Neural progenitor cell (in vitro differentiated cells): ENCODE measurements around the gene FHOD3. TPM values are rescaled to one million over a fixed set of nuclear protein-coding genes. Genes with fewer than 3 reads are reported as not detected.

ENCODE experiments used
- DNase-seq: peaks from one replicate; pipeline ENCODE4 v3.0.0-alpha.2; 2016; ENCODE audit warnings: low spot score
- H2AFZ ChIP-seq: fragments of 200-600 bp; sonication (generic); replicated peaks from 2 replicates; pipeline ENCODE4 v1.6.1; 2016; ENCODE audit warnings: antibody characterized with exemption
- H3F3A ChIP-seq: fragments of 200-600 bp; sonication (generic); 2 replicates; pipeline ENCODE4 v1.6.1; 2016; ENCODE audit warnings: antibody characterized with exemption, low read depth
- H3K27ac ChIP-seq: fragments of 200-600 bp; sonication (generic); 2 replicates; pipeline ENCODE4 v1.5.1; 2016; ENCODE audit warnings: mild to moderate bottlenecking
- H3K27me3 ChIP-seq: fragments of 200-600 bp; sonication (generic); 2 replicates; pipeline ENCODE4 v1.6.1; 2016; ENCODE audit warnings: mild to moderate bottlenecking, moderate library complexity
- H3K36me3 ChIP-seq: fragments of 200-600 bp; sonication (generic); 2 replicates; pipeline ENCODE4 v1.5.1; 2016
- H3K4me1 ChIP-seq: fragments of 200-600 bp; sonication (generic); 2 replicates; pipeline ENCODE4 v1.6.1; 2016; ENCODE audit warnings: mixed run types
- H3K4me2 ChIP-seq: fragments of 200-600 bp; sonication (generic); 2 replicates; pipeline ENCODE4 v1.6.1; 2016
- H3K4me3 ChIP-seq: fragments of 200-600 bp; sonication (generic); 2 replicates; pipeline ENCODE4 v1.5.1; 2016
- H3K79me2 ChIP-seq: fragments of 200-600 bp; sonication (generic); 2 replicates; pipeline ENCODE4 v1.6.1; 2016; ENCODE audit warnings: low read depth
- H3K9ac ChIP-seq: fragments of 200-600 bp; sonication (generic); 2 replicates; pipeline ENCODE4 v1.6.1; 2016
- H3K9me3 ChIP-seq: fragments of 200-600 bp; sonication (generic); 2 replicates; pipeline ENCODE4 v1.5.1; 2016; ENCODE audit warnings: low read depth
- H4K20me1 ChIP-seq: fragments of 200-600 bp; sonication (generic); 2 replicates; pipeline ENCODE4 v1.6.1; 2016; ENCODE audit warnings: low read depth
- H3K27ac Mint-ChIP-seq: 3 replicates; pipeline ENCODE4 v1.8.0; 2021; ENCODE audit warnings: mixed read lengths
- H3K27me3 Mint-ChIP-seq: 2 replicates; pipeline ENCODE4 v1.8.0; 2022; ENCODE audit warnings: low read depth, mild to moderate bottlenecking, inconsistent platforms, moderate library complexity, mixed read lengths; ENCODE audit not compliant: insufficient read depth
- H3K36me3 Mint-ChIP-seq: 3 replicates; pipeline ENCODE4 v1.8.0; 2021; ENCODE audit warnings: mixed read lengths
- H3K4me1 Mint-ChIP-seq: 3 replicates; pipeline ENCODE4 v1.8.0; 2021; ENCODE audit warnings: mixed read lengths
- H3K4me3 Mint-ChIP-seq: 3 replicates; pipeline ENCODE4 v1.8.0; 2021; ENCODE audit warnings: mild to moderate bottlenecking, moderate library complexity, mixed read lengths
- H3K9me3 Mint-ChIP-seq: 3 replicates; pipeline ENCODE4 v1.8.0; 2020; ENCODE audit warnings: mixed read lengths
- EZH2 ChIP-seq: fragments of 200-600 bp; sonication (generic); IDR thresholded peaks from 2 replicates; pipeline ENCODE4 v1.6.1; 2017; ENCODE audit warnings: antibody characterized with exemption, mild to moderate bottlenecking, moderate library complexity
- EZH2phosphoT487 ChIP-seq: fragments of 200-600 bp; sonication (generic); IDR thresholded peaks from 2 replicates; pipeline ENCODE4 v1.6.1; 2017; ENCODE audit warnings: antibody characterized with exemption
- total RNA-seq: library from RNA; depleted of rRNA; stranded (reverse); fragments of >200 nt; gene quantifications from 2 replicates; pipeline ENCODE4 v1.2.3, GENCODE V29; 2015; ENCODE audit warnings: low replicate concordance
- TF ChIP-seq, protein P1 (sequence below): fragments of 200-600 bp; sonication (generic); IDR thresholded peaks from 2 replicates; pipeline ENCODE4 v1.5.1; 2017; ENCODE audit warnings: antibody characterized with exemption, mild to moderate bottlenecking

The FHOD3 gene
- total RNA-seq, 1 donor from 2014 or later: 69.7 TPM

DNA sequence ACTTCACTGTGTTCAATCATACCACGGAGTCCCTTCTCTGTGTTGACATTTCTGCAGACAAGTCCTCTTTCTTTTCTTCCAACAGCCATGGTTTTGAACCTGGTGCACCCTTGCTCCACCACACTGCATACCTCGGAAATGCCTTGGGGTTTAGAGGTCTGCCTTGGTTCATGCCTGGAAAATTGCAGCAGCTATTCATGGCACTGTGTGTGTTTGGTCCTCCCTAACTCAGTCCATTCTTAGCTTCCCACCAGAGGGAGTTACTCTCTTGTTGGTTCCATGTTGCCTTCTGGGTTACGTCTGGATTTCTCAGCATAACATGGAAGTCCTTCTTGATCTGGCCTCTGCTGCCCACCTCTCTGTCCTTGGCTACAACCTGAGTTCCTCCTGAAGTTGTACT, 206.0 kb downstream of the FHOD3 start:
- TF ChIP-seq EZH2 (no peak), EZH2phosphoT487 (no peak)
- TF ChIP-seq, protein P1, sequence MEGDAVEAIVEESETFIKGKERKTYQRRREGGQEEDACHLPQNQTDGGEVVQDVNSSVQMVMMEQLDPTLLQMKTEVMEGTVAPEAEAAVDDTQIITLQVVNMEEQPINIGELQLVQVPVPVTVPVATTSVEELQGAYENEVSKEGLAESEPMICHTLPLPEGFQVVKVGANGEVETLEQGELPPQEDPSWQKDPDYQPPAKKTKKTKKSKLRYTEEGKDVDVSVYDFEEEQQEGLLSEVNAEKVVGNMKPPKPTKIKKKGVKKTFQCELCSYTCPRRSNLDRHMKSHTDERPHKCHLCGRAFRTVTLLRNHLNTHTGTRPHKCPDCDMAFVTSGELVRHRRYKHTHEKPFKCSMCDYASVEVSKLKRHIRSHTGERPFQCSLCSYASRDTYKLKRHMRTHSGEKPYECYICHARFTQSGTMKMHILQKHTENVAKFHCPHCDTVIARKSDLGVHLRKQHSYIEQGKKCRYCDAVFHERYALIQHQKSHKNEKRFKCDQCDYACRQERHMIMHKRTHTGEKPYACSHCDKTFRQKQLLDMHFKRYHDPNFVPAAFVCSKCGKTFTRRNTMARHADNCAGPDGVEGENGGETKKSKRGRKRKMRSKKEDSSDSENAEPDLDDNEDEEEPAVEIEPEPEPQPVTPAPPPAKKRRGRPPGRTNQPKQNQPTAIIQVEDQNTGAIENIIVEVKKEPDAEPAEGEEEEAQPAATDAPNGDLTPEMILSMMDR: no peak
- H3K9me3 Mint-ChIP-seq: no peaks in the 10 kb centered on the region
- peaks cover 12% of the 10 kb centered on the region for H3K79me2 ChIP-seq
- no peak overlapping the region for H3K4me3 Mint-ChIP-seq
- no peaks in the 10 kb centered on the region for H3K27me3 Mint-ChIP-seq
- no peak overlapping the region for H3K27ac Mint-ChIP-seq
- no peak overlapping the region for H3K9ac ChIP-seq
- H3K4me1 ChIP-seq: no peaks in the 10 kb centered on the region
- H4K20me1 ChIP-seq: peaks cover 4% of the 10 kb centered on the region
- H3K4me3 ChIP-seq: no peak overlapping the region
- H3K36me3 ChIP-seq: peaks cover 3% of the 10 kb centered on the region
- no peak overlapping the region for H3K4me2 ChIP-seq
- no peaks in the 10 kb centered on the region for H3K4me1 Mint-ChIP-seq
- no peaks in the 10 kb centered on the region for H3K27me3 ChIP-seq
- H2AFZ ChIP-seq: no peak overlapping the region
- H3F3A ChIP-seq: no peaks in the 10 kb centered on the region
- no peak overlapping the region for H3K27ac ChIP-seq
- no peaks in the 10 kb centered on the region for H3K9me3 ChIP-seq
- no peak for DNase-seq
- peaks cover 32% of the 10 kb centered on the region for H3K36me3 Mint-ChIP-seq

DNA sequence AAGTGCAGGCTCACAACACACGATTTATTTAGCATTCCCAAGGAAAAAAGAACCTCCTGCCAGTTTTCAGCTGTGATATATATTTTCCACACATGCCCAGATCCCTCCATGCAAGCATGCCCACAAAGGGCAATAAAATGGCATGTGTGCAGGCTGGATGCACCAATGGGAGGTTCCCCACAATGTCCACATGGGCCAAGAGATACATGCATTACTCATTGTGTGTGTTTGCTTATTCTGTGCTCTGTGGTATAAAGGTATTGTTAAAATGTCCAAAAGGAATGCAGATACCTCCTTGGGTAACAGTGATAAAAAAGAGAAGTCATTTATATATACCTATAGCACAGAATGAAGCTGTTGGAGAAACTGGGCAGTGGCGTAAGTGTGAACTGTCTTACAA, 207.4 kb downstream of the FHOD3 start:
- H3K27me3 ChIP-seq: no peaks in the 10 kb centered on the region
- peaks cover 32% of the 10 kb centered on the region for H3K36me3 Mint-ChIP-seq
- H3K27me3 Mint-ChIP-seq: no peaks in the 10 kb centered on the region
- H3K27ac ChIP-seq: no peak overlapping the region
- H3K36me3 ChIP-seq: peaks cover 3% of the 10 kb centered on the region
- DNase-seq: no peak
- no peaks in the 10 kb centered on the region for H3K9me3 Mint-ChIP-seq
- no peak for TF ChIP-seq EZH2phosphoT487
- TF ChIP-seq, protein P1: no peak
- TF ChIP-seq EZH2: no peak
- H4K20me1 ChIP-seq: peaks cover 4% of the 10 kb centered on the region
- H3F3A ChIP-seq: no peaks in the 10 kb centered on the region
- no peaks in the 10 kb centered on the region for H3K9me3 ChIP-seq
- no peak overlapping the region for H3K4me3 ChIP-seq
- no peak overlapping the region for H3K4me3 Mint-ChIP-seq
- H3K9ac ChIP-seq: no peak overlapping the region
- no peaks in the 10 kb centered on the region for H3K4me1 Mint-ChIP-seq
- H2AFZ ChIP-seq: no peak overlapping the region
- peaks cover 3% of the 10 kb centered on the region for H3K79me2 ChIP-seq
- H3K4me1 ChIP-seq: no peaks in the 10 kb centered on the region
- H3K27ac Mint-ChIP-seq: no peak overlapping the region
- H3K4me2 ChIP-seq: no peak overlapping the region

DNA sequence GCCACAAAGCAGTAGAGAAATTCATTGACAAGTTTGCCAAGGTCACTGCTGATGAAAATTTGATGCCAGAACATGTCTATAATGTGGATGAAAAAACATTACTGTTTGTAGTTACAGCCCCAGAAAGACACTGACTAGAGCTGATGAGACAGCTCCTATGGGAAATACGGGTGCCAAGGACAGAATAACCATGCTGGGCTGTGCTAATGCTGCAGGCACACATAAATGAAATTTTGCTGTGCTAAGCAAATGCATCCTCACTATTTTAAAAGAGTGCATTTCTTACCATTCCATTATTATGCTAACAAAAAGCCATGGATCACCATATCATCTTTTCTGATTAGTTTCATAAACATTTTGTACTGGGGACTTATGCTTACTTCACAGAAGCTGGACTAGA, 208.2 kb downstream of the FHOD3 start:
- H3K4me3 Mint-ChIP-seq: no peak overlapping the region

More for the DNA sequence above, 208.2 kb downstream of the FHOD3 start:
- H3K4me1 Mint-ChIP-seq: no peaks in the 10 kb centered on the region
- Histone ChIP-seq H3F3A (no peaks in the 10 kb centered on the region), H3K4me1 (peaks cover 5% of the 10 kb centered on the region), H3K9ac (no peak overlapping the region), H3K79me2 (no peaks in the 10 kb centered on the region), H3K27me3 (no peaks in the 10 kb centered on the region), H3K4me2 (no peak overlapping the region), H3K27ac (no peak overlapping the region), H3K4me3 (no peak overlapping the region), H2AFZ (no peak overlapping the region), H4K20me1 (no peaks in the 10 kb centered on the region), H3K36me3 (peaks cover 3% of the 10 kb centered on the region), H3K9me3 (no peaks in the 10 kb centered on the region)
- no peaks in the 10 kb centered on the region for H3K27me3 Mint-ChIP-seq
- H3K36me3 Mint-ChIP-seq: peaks cover 32% of the 10 kb centered on the region
- H3K9me3 Mint-ChIP-seq: no peaks in the 10 kb centered on the region
- H3K27ac Mint-ChIP-seq: no peak overlapping the region
- no peak for TF ChIP-seq EZH2phosphoT487
- TF ChIP-seq, protein P1: no peak
- TF ChIP-seq EZH2: no peak
- DNase-seq: no peak
